SK-N-SH (cell line): ENCODE data around the gene CCR6. TPM values are rescaled to one million over a fixed set of nuclear protein-coding genes. Genes with fewer than 3 reads are reported as not detected.

ENCODE experiments used
- CTCF ChIA-PET: fragments of 300-600, 350-600 bp; formaldehyde crosslinking; extraction: SDS; loops from one replicate; lab custom pipeline; 2021; lab: Yijun Ruan, JAX
- POLR2A ChIA-PET: fragments of 350-600 bp; sonication (Branson Sonifier 250); formaldehyde crosslinking; extraction: SDS; loops from one replicate; lab custom pipeline; 2020; ENCODE audit warnings: antibody characterized with exemption, inconsistent platforms; lab: Yijun Ruan, JAX
- DNase-seq: peaks from one replicate; pipeline ENCODE4 v3.0.0; 2012
- H2AFZ ChIP-seq: fragments of 200-600 bp; sonication (generic); 2 replicates; pipeline ENCODE4 v1.8.1; 2016; ENCODE audit warnings: antibody characterized with exemption, mild to moderate bottlenecking, low read depth
- H3F3A ChIP-seq: fragments of 200-600 bp; sonication (generic); replicated peaks from 2 replicates; pipeline ENCODE3; 2016; ENCODE audit warnings: antibody characterized with exemption, mild to moderate bottlenecking; ENCODE audit not compliant: insufficient read depth
- H3K27ac ChIP-seq, 2 experiments: fragments of 200-500 bp in 1 of 2; fragments of 200-600 bp in 1 of 2; sonication (Bioruptor generic) in 1 of 2; sonication (generic), shearing (Covaris generic) in 1 of 2; 2 replicates each; pipeline versions ENCODE4 v1.5.1 to v1.6.1; 2014 to 2016; ENCODE audit warnings: low read depth in 2 of 2, inconsistent platforms in 1 of 2, low read length in 1 of 2, mild to moderate bottlenecking in 1 of 2, mixed read lengths in 1 of 2
- H3K27me3 ChIP-seq: fragments of 200-600 bp; sonication (generic), shearing (Covaris generic); 2 replicates; pipeline ENCODE4 v1.6.1; 2016; ENCODE audit warnings: mixed run types; ENCODE audit not compliant: insufficient read depth
- H3K36me3 ChIP-seq, 2 experiments: fragments of 200-500 bp in 1 of 2; fragments of 200-600 bp in 1 of 2; sonication (Bioruptor generic) in 1 of 2; sonication (generic) in 1 of 2; replicated peaks in 1 of 2; 2 replicates each; pipeline versions ENCODE3 to v1.5.1; 2014 to 2016; ENCODE audit warnings: low read length in 1 of 2, mild to moderate bottlenecking in 1 of 2; ENCODE audit not compliant: insufficient read depth in 2 of 2, control insufficient read depth in 1 of 2
- H3K4me1 ChIP-seq, 2 experiments: fragments of 200-500 bp in 1 of 2; fragments of 200-600 bp in 1 of 2; sonication (Bioruptor generic) in 1 of 2; sonication (generic), shearing (Covaris generic) in 1 of 2; 2 replicates each; pipeline versions ENCODE4 v1.5.1 to v1.6.1; 2014 to 2016; ENCODE audit warnings: low read depth in 1 of 2, low read length in 1 of 2, mixed run types in 1 of 2; ENCODE audit not compliant: insufficient read depth in 2 of 2, control insufficient read depth in 1 of 2
- H3K4me2 ChIP-seq: fragments of 200-600 bp; sonication (generic), shearing (Covaris generic); 2 replicates; pipeline ENCODE4 v1.6.1; 2017; ENCODE audit warnings: mixed run types
- H3K4me3 ChIP-seq, 2 experiments: fragments of 200-500 bp in 1 of 2; fragments of 200-600 bp in 1 of 2; sonication (Bioruptor generic) in 1 of 2; sonication (generic), shearing (Covaris generic) in 1 of 2; 2 replicates each; pipeline versions ENCODE4 v1.5.1 to v1.8.1; 2014 to 2016; ENCODE audit warnings: low read depth in 2 of 2, inconsistent platforms in 1 of 2, low read length in 1 of 2, mild to moderate bottlenecking in 1 of 2, mixed read lengths in 1 of 2, moderate library complexity in 1 of 2
- H3K79me2 ChIP-seq: fragments of 200-600 bp; sonication (generic); 2 replicates; pipeline ENCODE4 v1.8.1; 2017; ENCODE audit warnings: mild to moderate bottlenecking; ENCODE audit not compliant: insufficient read depth
- H3K9ac ChIP-seq: fragments of 200-600 bp; sonication (generic); 2 replicates; pipeline ENCODE4 v1.6.1; 2017; ENCODE audit warnings: mixed run types
- H3K9me2 ChIP-seq: fragments of 200-600 bp; sonication (generic); 2 replicates; pipeline ENCODE4 v1.6.1; 2017; ENCODE audit warnings: mixed run types
- H3K9me3 ChIP-seq: fragments of 200-600 bp; sonication (generic); 2 replicates; pipeline ENCODE4 v1.6.1; 2017; ENCODE audit warnings: mixed run types, mild to moderate bottlenecking, moderate library complexity
- H4K20me1 ChIP-seq: fragments of 200-600 bp; sonication (generic); 2 replicates; pipeline ENCODE4 v1.6.1; 2017; ENCODE audit warnings: mild to moderate bottlenecking, mixed run types; ENCODE audit not compliant: insufficient read depth
- FOXJ3 ChIP-seq: sonication (generic); formaldehyde crosslinking; IDR thresholded peaks from 2 replicates; pipeline ENCODE4 v1.5.1; 2020; ENCODE audit warnings: mild to moderate bottlenecking, missing genetic modification reagents
- FOXM1 ChIP-seq: IDR thresholded peaks from 2 replicates; pipeline ENCODE4 v1.4.0; 2012; ENCODE audit warnings: low read depth, mild to moderate bottlenecking
- MEF2A ChIP-seq: IDR thresholded peaks from 2 replicates; pipeline ENCODE4 v1.4.0; 2012; ENCODE audit warnings: low read depth, borderline replicate concordance
- RCOR1 ChIP-seq: fragments of 150-350 bp; IDR thresholded peaks from 2 replicates; pipeline ENCODE4 v1.6.1; 2017; ENCODE audit warnings: antibody characterized with exemption, low read length
- TCF12 ChIP-seq: IDR thresholded peaks from 2 replicates; pipeline ENCODE4 v1.4.0; 2012
- WGBS: methylation state at CpG from one replicate; pipeline ENCODE4 v1.1.6; 2017; ENCODE audit warnings: low lambda C conversion rate; 5-methylcytosine and 5-hydroxymethylcytosine counted together
- polyA plus RNA-seq, 3 experiments: library from polyadenylated mRNA; depleted of rRNA; stranded (reverse); fragments of >200 nt; gene quantifications; 2 replicates each; pipeline ENCODE4 v1.2.3, GENCODE V29; 2012
- TF ChIP-seq, protein P1 (sequence below): IDR thresholded peaks from 2 replicates; pipeline ENCODE4 v1.4.0; 2012; ENCODE audit warnings: low read depth, borderline replicate concordance
- TF ChIP-seq, protein P2 (sequence below): fragments of 200-600 bp; sonication (generic); IDR thresholded peaks from 2 replicates; pipeline ENCODE4 v1.6.1; 2017; ENCODE audit warnings: antibody characterized with exemption, mild to moderate bottlenecking, moderate library complexity

CCR6 gene
- polyA plus RNA-seq, 1 of the 3 experiments (the other 2 are of a cell fraction), result not detected

DNA sequence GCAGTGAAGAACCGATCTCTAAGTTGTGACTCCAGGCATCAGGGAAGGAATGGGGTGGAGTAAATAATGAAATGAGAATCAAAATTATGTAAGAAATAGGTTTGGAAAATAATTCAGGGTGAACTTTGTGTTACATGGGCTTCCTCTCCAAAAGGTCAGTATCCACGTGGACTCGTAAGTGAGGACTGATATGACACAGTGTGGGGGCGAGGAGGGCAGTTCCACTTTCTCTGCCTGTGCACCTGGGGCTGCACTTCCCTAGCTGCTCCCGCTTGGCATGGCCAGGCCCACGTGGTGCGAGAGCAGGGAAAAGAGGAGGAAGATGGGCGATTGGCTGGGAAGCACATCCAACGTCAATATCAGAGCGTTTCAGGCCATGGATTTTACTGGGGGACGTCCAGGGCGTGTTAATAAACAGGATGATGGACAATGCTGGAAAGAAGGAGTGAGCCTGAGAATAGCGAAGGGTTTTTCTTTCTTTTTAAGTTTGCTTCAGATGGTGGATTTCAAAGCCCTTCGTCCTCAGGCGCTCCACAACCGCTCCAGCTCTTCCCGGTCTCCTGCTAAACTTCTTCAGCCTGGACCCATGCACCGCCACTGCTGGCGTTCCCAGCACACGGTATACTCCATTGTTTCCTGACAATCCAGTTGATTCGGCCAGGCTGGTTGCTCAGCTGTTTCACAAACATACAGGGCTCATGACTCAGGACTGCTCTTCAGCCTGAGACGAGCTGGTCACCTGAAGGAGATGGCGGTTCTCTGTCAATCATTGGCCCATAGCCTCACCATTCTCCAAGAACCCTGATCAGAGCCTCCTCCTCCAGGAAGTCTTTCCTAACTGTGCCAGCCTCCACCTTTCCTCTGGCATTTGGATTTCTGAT lies 11.8 kb downstream of the CCR6 start:
- Histone ChIP-seq H3K4me2 (no peak overlapping the region), H3K27ac (no peak overlapping the region), H3K9ac (no peak overlapping the region), H3F3A (no peaks in the 10 kb centered on the region), H4K20me1 (no peaks in the 10 kb centered on the region), H3K27me3 (no peaks in the 10 kb centered on the region), H3K4me1 (no peaks in the 10 kb centered on the region), H3K4me3 (no peak overlapping the region), H3K79me2 (no peaks in the 10 kb centered on the region), H3K9me3 (no peaks in the 10 kb centered on the region), H3K9me2 (no peaks in the 10 kb centered on the region), H3K36me3 (no peaks in the 10 kb centered on the region), H2AFZ (no peak overlapping the region)
- CTCF ChIA-PET, result interaction anchor here (1.0 to 2.1 kb wide), 5 partner anchors 8 to 360 kb away, joined by 3 to 13 read pairs (median 3); no protein-coding TSS in a partner anchor
- no peak for DNase-seq
- TF ChIP-seq FOXM1, result no peak
- TF ChIP-seq RCOR1, result no peak
- TF ChIP-seq, protein P1, sequence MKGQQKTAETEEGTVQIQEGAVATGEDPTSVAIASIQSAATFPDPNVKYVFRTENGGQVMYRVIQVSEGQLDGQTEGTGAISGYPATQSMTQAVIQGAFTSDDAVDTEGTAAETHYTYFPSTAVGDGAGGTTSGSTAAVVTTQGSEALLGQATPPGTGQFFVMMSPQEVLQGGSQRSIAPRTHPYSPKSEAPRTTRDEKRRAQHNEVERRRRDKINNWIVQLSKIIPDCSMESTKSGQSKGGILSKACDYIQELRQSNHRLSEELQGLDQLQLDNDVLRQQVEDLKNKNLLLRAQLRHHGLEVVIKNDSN, result no peak
- no peak for TF ChIP-seq TCF12
- TF ChIP-seq, protein P2, sequence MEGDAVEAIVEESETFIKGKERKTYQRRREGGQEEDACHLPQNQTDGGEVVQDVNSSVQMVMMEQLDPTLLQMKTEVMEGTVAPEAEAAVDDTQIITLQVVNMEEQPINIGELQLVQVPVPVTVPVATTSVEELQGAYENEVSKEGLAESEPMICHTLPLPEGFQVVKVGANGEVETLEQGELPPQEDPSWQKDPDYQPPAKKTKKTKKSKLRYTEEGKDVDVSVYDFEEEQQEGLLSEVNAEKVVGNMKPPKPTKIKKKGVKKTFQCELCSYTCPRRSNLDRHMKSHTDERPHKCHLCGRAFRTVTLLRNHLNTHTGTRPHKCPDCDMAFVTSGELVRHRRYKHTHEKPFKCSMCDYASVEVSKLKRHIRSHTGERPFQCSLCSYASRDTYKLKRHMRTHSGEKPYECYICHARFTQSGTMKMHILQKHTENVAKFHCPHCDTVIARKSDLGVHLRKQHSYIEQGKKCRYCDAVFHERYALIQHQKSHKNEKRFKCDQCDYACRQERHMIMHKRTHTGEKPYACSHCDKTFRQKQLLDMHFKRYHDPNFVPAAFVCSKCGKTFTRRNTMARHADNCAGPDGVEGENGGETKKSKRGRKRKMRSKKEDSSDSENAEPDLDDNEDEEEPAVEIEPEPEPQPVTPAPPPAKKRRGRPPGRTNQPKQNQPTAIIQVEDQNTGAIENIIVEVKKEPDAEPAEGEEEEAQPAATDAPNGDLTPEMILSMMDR, result no peak
- TF ChIP-seq MEF2A, result no peak
- no peak for TF ChIP-seq FOXJ3 (CRISPR knock-in tag)
- 65% methylated on average over 21 of the region's 23 CpGs for whole genome bisulfite sequencing
- POLR2A ChIA-PET, result no interaction called here

DNA sequence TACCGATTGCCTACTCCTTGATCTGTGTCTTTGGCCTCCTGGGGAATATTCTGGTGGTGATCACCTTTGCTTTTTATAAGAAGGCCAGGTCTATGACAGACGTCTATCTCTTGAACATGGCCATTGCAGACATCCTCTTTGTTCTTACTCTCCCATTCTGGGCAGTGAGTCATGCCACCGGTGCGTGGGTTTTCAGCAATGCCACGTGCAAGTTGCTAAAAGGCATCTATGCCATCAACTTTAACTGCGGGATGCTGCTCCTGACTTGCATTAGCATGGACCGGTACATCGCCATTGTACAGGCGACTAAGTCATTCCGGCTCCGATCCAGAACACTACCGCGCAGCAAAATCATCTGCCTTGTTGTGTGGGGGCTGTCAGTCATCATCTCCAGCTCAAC lies 13.5 kb downstream of the CCR6 start:
- TF ChIP-seq, protein P2, result no peak
- no peaks in the 10 kb centered on the region for H3F3A ChIP-seq
- H3K4me2 ChIP-seq, result no peak overlapping the region
- H3K4me1 ChIP-seq, result no peaks in the 10 kb centered on the region; a peak in 1 of 4 replicates
- H3K27me3 ChIP-seq, result 0 out of 2 replicates have a peak, but pooled peaks cover 5% of the 10 kb centered on the region
- H3K9me2 ChIP-seq, result no peaks in the 10 kb centered on the region
- no peaks in the 10 kb centered on the region for H3K9me3 ChIP-seq
- H3K36me3 ChIP-seq, result no peaks in the 10 kb centered on the region
- no peak overlapping the region for H2AFZ ChIP-seq
- CTCF ChIA-PET, result interaction anchor here (1.1 to 2.1 kb wide), 4 partner anchors 13 to 362 kb away, joined by 3 to 6 read pairs (median 4); partner anchors contain the start of gene CEP43
- no peaks in the 10 kb centered on the region for H3K79me2 ChIP-seq
- no peaks in the 10 kb centered on the region for H4K20me1 ChIP-seq
- no peak for DNase-seq
- H3K9ac ChIP-seq, result no peak overlapping the region
- POLR2A ChIA-PET, result no interaction called here
- 57% methylated on average over 9 of the region's 13 CpGs for WGBS
- no peak overlapping the region for H3K27ac ChIP-seq
- no peak overlapping the region for H3K4me3 ChIP-seq
